ENCODE measurements around the gene PPP2R2C. TPM values are rescaled to one million over a fixed set of nuclear protein-coding genes. Genes with fewer than 3 reads are reported as not detected.

Gene PPP2R2C
- total RNA-seq, 1 experiment from 2014 or later: 32.9 TPM

DNA sequence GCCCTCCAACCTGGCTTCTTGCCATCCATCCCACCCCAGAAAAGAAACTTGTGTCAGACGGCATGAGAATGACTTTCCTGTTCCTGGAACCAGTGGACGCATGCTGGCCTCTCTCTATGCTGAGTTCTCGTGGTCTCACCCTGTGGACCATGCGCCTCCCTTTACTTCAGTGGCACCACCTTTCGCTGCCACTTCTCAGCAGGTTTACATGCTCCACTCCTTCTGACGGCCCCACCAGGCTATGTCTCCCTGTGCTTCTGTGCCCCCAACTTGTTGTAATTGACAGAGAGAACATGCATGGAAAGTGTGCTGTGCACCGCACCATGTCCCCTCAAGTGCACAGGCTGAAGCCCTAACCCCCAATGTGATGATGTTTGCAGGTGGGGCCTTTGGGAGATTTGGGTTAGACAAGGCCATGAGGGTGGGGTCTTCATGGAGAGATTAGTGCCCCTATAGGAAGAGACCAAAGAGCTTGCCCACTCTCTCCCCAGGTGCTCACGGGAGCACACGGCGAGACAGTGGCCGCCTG, 3.1 kb upstream of the PPP2R2C start:
- TF ChIP-seq EZH2phosphoT487 (IDR thresholded peaks at IDR 0.05; ENCODE audit: borderline replicate concordance) (no peak), JUND (IDR thresholded peaks at IDR 0.05) (no peak), CBX3 (IDR thresholded peaks at IDR 0.05; ENCODE audit: low read depth) (no peak), EGR1 (IDR thresholded peaks at IDR 0.05; ENCODE audit: low read depth) (no peak), CEBPB (IDR thresholded peaks at IDR 0.05; ENCODE audit: low read depth) (no peak), YY1 (IDR thresholded peaks at IDR 0.05; ENCODE audit: extremely low read depth, insufficient replicate concordance, low read depth, low read length) (no peak), SP1 (IDR thresholded peaks at IDR 0.05; ENCODE audit: low read depth) (no peak), ZFX (IDR thresholded peaks at IDR 0.05) (no peak), POLR2AphosphoS5 (IDR thresholded peaks at IDR 0.05; ENCODE audit: low read depth, low read length) (no peak), POLR2A (IDR thresholded peaks at IDR 0.05; ENCODE audit: borderline replicate concordance, extremely low read depth, insufficient read depth, insufficient read length) (no peak), SRF (IDR thresholded peaks at IDR 0.05; ENCODE audit: low read depth) (no peak), TCF7L2 (IDR thresholded peaks at IDR 0.05; ENCODE audit: borderline replicate concordance, extremely low read depth, insufficient read depth, insufficient read length) (no peak), FOSL1 (IDR thresholded peaks at IDR 0.05; ENCODE audit: low read depth) (no peak), SIN3A (IDR thresholded peaks at IDR 0.05; ENCODE audit: low read depth) (no peak)
- TF ChIP-seq, protein P1, sequence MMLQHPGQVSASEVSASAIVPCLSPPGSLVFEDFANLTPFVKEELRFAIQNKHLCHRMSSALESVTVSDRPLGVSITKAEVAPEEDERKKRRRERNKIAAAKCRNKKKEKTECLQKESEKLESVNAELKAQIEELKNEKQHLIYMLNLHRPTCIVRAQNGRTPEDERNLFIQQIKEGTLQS (IDR thresholded peaks at IDR 0.05): no peak
- TF ChIP-seq, protein P2, sequence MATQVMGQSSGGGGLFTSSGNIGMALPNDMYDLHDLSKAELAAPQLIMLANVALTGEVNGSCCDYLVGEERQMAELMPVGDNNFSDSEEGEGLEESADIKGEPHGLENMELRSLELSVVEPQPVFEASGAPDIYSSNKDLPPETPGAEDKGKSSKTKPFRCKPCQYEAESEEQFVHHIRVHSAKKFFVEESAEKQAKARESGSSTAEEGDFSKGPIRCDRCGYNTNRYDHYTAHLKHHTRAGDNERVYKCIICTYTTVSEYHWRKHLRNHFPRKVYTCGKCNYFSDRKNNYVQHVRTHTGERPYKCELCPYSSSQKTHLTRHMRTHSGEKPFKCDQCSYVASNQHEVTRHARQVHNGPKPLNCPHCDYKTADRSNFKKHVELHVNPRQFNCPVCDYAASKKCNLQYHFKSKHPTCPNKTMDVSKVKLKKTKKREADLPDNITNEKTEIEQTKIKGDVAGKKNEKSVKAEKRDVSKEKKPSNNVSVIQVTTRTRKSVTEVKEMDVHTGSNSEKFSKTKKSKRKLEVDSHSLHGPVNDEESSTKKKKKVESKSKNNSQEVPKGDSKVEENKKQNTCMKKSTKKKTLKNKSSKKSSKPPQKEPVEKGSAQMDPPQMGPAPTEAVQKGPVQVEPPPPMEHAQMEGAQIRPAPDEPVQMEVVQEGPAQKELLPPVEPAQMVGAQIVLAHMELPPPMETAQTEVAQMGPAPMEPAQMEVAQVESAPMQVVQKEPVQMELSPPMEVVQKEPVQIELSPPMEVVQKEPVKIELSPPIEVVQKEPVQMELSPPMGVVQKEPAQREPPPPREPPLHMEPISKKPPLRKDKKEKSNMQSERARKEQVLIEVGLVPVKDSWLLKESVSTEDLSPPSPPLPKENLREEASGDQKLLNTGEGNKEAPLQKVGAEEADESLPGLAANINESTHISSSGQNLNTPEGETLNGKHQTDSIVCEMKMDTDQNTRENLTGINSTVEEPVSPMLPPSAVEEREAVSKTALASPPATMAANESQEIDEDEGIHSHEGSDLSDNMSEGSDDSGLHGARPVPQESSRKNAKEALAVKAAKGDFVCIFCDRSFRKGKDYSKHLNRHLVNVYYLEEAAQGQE (IDR thresholded peaks at IDR 0.05; ENCODE audit: low read depth): no peak
- TF ChIP-seq, protein P3, sequence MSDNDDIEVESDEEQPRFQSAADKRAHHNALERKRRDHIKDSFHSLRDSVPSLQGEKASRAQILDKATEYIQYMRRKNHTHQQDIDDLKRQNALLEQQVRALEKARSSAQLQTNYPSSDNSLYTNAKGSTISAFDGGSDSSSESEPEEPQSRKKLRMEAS (IDR thresholded peaks at IDR 0.05): no peak
- POLR2A ChIA-PET: no interaction called here

More for the DNA sequence above, 3.1 kb upstream of the PPP2R2C start:
- H3K4me2 ChIP-seq (ENCODE audit: low read length): no peak overlapping the region
- no peak for DNase-seq (ENCODE audit: low read depth, low spot score)
- H3K9me3 ChIP-seq (ENCODE audit: control insufficient read depth in 1 of 2, insufficient read depth in 1 of 2, low read depth in 1 of 2, low read length in 2 of 2): no peaks in the 10 kb centered on the region
- ChIA-PET RAD21 (ENCODE audit: low non-redundant PET in 1 of 2, low total read pairs in 2 of 2, uncharacterized antibody in 2 of 2, unreplicated experiment in 2 of 2) (no interaction called here), CTCF (no interaction called here)
- 0 out of 2 replicates have a peak, but pooled peaks cover 3% of the 10 kb centered on the region for H3K79me2 ChIP-seq (ENCODE audit: insufficient read depth, low read length)
- H2AFZ ChIP-seq (ENCODE audit: low read depth, low read length, poor library complexity, severe bottlenecking): no peak overlapping the region
- intact Hi-C loops (cut with micrococcal nuclease): no loop called here
- peaks cover 7 to 42% of the 10 kb centered on the region in 2 experiments for H3K4me1 ChIP-seq (ENCODE audit: control insufficient read depth in 1 of 2, insufficient read depth in 2 of 2, low read length in 2 of 2)
- H3K36me3 ChIP-seq (ENCODE audit: control insufficient read depth in 1 of 2, insufficient read depth in 2 of 2, low read length in 2 of 2): no peaks in the 10 kb centered on the region
- no TSS peak for BruUV-seq (replicated peaks)
- no peak overlapping the region for H3K9ac ChIP-seq (ENCODE audit: low read length)
- H4K20me1 ChIP-seq (ENCODE audit: insufficient read depth): no peaks in the 10 kb centered on the region
- no peak for ATAC-seq
- H3K4me3 ChIP-seq (replicated peaks in 1 of 2; ENCODE audit: low read depth in 1 of 2, low read length in 2 of 2): no peak overlapping the region
- no peaks in the 10 kb centered on the region for H3K9me2 ChIP-seq (ENCODE audit: insufficient read depth)
- no peak overlapping the region for H3K27ac ChIP-seq (ENCODE audit: low read depth, low read length)
- no peaks in the 10 kb centered on the region for H3K27me3 ChIP-seq (ENCODE audit: insufficient read depth, low read length)

Measured in HCT116 (cell line).